AG04450 (cell line): Measurements from ENCODE around the gene HIBADH. TPM values are rescaled to one million over a fixed set of nuclear protein-coding genes. Genes with fewer than 3 reads are reported as not detected.

Source experiments
- CTCF ChIA-PET: fragments of 300-600, 350-600 bp; formaldehyde crosslinking; extraction: SDS; loops from one replicate; lab custom pipeline; 2022; ENCODE audit warnings: antibody characterized with exemption, inconsistent platforms; lab: Charles Lee
- POLR2A ChIA-PET: fragments of 350-600 bp; formaldehyde crosslinking; extraction: SDS; loops from one replicate; lab custom pipeline; 2021; ENCODE audit warnings: antibody characterized with exemption, inconsistent platforms; lab: Yijun Ruan, JAX
- DNase-seq: peaks from one replicate; pipeline ENCODE4 v3.0.0-alpha.2; 2011; ENCODE audit warnings: low read depth, low spot score
- H3K27ac ChIP-seq: one replicate; pipeline ENCODE4 v1.5.1; 2012; ENCODE audit warnings: low read depth, low read length, control low read depth
- H3K27me3 ChIP-seq: one replicate; pipeline ENCODE4 v1.6.0; 2012; ENCODE audit warnings: low read length; ENCODE audit not compliant: control insufficient read depth, insufficient read depth
- H3K4me3 ChIP-seq: 2 replicates; pipeline ENCODE4 v1.5.1; 2011; ENCODE audit warnings: mild to moderate bottlenecking, low read depth, low read length, control low read depth
- H3K9me3 ChIP-seq: 2 replicates; pipeline ENCODE4 v1.5.1; 2012; ENCODE audit warnings: low read length; ENCODE audit not compliant: control insufficient read depth, insufficient read depth
- polyA plus RNA-seq: library from polyadenylated mRNA; depleted of rRNA; stranded (reverse); fragments of >200 nt; gene quantifications from 2 replicates; pipeline ENCODE4 v1.2.3, GENCODE V29; 2011; rRNA removed
- TF ChIP-seq, protein P1 (sequence below): IDR thresholded peaks from 2 replicates; pipeline ENCODE4 v1.5.1; 2011; ENCODE audit warnings: low read depth, low read length, control low read depth, inconsistent platforms

Gene HIBADH
- polyA plus RNA-seq, 1 experiment = 86.3 TPM

DNA sequence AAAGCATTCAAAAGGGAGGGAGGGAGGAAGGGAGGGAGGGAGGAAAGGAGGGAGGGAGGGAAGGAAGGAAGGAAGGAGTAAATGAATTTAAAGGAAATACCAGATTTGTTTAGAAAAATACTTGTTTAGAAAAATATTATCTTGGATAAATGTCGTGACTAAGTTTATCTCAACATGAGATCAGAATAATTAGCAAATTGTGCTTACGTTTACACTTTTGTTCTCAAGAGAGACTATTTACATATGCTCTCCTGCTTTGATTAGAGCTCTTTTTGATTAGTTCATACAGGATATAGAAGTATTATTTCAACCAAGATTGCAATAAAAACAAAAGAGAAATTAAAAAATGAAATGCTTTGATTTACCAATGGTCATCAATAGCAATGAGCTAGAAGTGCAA is 186.2 kb downstream of the HIBADH start:
- TF ChIP-seq, protein P1, sequence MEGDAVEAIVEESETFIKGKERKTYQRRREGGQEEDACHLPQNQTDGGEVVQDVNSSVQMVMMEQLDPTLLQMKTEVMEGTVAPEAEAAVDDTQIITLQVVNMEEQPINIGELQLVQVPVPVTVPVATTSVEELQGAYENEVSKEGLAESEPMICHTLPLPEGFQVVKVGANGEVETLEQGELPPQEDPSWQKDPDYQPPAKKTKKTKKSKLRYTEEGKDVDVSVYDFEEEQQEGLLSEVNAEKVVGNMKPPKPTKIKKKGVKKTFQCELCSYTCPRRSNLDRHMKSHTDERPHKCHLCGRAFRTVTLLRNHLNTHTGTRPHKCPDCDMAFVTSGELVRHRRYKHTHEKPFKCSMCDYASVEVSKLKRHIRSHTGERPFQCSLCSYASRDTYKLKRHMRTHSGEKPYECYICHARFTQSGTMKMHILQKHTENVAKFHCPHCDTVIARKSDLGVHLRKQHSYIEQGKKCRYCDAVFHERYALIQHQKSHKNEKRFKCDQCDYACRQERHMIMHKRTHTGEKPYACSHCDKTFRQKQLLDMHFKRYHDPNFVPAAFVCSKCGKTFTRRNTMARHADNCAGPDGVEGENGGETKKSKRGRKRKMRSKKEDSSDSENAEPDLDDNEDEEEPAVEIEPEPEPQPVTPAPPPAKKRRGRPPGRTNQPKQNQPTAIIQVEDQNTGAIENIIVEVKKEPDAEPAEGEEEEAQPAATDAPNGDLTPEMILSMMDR = no peak
- ChIA-PET CTCF (interaction anchor here (0.5 kb wide), 1 partner anchor 1656 kb away, joined by 3 read pairs; no protein-coding TSS in a partner anchor), POLR2A (no interaction called here)

More for the DNA sequence above, 186.2 kb downstream of the HIBADH start:
- H3K27ac ChIP-seq = no peak overlapping the region
- no peak overlapping the region for H3K4me3 ChIP-seq
- DNase-seq = no peak
- H3K9me3 ChIP-seq = no peaks in the 10 kb centered on the region
- H3K27me3 ChIP-seq = peaks cover 8% of the 10 kb centered on the region

Other genes with a start within 250 kb of the HIBADH start
- 91.1 and 116 TPM in 2 replicates for gene TAX1BP1, start 77.3 kb upstream of the HIBADH start, polyA plus RNA-seq